ENCODE results near the gene RASA3. TPM values are rescaled to one million over a fixed set of nuclear protein-coding genes. Genes with fewer than 3 reads are reported as not detected.

The RASA3 gene
- total and polyA plus RNA-seq, 10 of the 15 experiments (the other 5 are each of a cell fraction or from before 2014, with no cell fraction given), result 0.79 to 33.9 (median 17.6) TPM

DNA sequence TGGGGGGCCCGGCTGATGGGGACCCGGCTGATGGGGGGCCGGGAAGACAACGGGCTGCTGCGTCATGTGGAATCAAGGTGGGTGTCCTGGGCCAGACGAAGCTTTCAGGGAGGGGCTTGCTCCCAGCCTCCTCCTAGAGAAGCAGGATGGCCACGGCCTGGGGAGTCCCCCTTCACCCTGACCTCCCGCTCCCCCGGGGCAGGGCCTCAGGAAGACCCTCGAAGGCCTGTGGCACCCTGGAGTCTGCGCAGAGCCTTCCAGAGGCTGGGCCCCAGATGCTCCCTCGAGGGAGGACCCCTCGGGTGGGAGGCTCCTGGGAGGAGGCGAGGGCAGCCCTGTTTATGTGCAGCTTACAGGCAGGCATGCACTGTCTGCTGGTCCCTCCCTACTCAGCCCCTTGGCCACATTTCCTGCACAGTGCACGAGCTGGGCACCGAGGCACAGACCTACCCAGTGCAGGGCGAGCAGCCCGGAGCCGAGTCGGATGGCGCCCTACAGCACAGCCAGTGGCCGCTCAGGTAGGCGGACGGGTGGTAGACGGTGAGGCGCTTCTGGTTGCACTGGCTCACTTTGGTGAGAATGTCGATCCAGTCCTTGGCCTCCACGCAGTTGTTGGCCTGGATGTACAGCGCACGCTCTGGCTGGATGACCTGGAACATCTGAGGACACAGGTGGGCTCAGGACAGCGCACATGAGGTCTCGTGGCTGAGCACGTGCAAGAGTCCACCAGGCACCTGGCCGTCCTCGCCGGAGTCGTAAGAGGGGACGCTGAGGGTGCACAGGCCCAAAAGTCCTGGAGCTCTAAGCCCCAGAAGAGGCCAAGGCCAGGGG, 136.1 kb downstream of the RASA3 start:
- Histone ChIP-seq H3K36me3 (ENCODE audit: control insufficient read depth in 2 of 2, insufficient read depth in 2 of 2, low read length in 1 of 2) (peaks cover 2 to 7% of the 10 kb centered on the region in 2 experiments; a peak in 3 of 4 replicates), H2AFZ (ENCODE audit: control insufficient read depth, low read depth, low read length) (no peak overlapping the region), H3K79me2 (ENCODE audit: control insufficient read depth, insufficient read depth, low read length) (no peaks in the 10 kb centered on the region), H3K9me3 (replicated peaks; ENCODE audit: control insufficient read depth, insufficient read depth, low read length) (no peaks in the 10 kb centered on the region), H3K4me1 (ENCODE audit: control insufficient read depth, insufficient read depth, low read length) (no peaks in the 10 kb centered on the region), H3K9ac (ENCODE audit: control insufficient read depth, insufficient read depth, low read length) (no peak overlapping the region), H3K27ac (ENCODE audit: control insufficient read depth, insufficient read depth) (no peak overlapping the region), H3K4me3 (no peak overlapping the region), H4K20me1 (ENCODE audit: control insufficient read depth, insufficient read depth) (no peaks in the 10 kb centered on the region), H3K27me3 (replicated peaks in 1 of 2; ENCODE audit: control insufficient read depth in 2 of 2, insufficient read depth in 2 of 2, low read length in 1 of 2) (no peaks in the 10 kb centered on the region), H3K4me2 (ENCODE audit: control insufficient read depth, insufficient read depth) (no peak overlapping the region)
- FAIRE-seq, result no peak
- RAD21 ChIA-PET (ENCODE audit: unreplicated experiment), result no interaction called here
- WGBS (ENCODE audit: insufficient coverage, insufficient replicate concordance, low lambda C conversion rate, missing lambda C conversion rate), result 90% methylated on average over 33 of the region's 38 CpGs
- intact Hi-C loops (cut with micrococcal nuclease; ENCODE audit: unreplicated experiment) (no loop called here), in situ Hi-C loops (cut with MboI) (no loop called here)
- ATAC-seq, result peak; percentile 21
- no TSS peak for BruUV-seq (replicated peaks)
- SMC1A ChIA-PET (ENCODE audit: uncharacterized antibody, unreplicated experiment), result no interaction called here
- POLR2A ChIA-PET, result no interaction called here
- CTCF ChIA-PET, result no interaction called here
- DNase-seq (ENCODE audit: low read depth, low spot score), result no peak
- no peak for TF ChIP-seq STAT1 (conservative IDR thresholded peaks at IDR 0.05)
- no peak for TF ChIP-seq ZBTB11 (CRISPR knock-in tag; IDR thresholded peaks at IDR 0.05)
- no peak for TF ChIP-seq CBX5 (IDR thresholded peaks at IDR 0.05; ENCODE audit: low read depth)
- no peak for TF ChIP-seq FOXM1 (IDR thresholded peaks at IDR 0.05; ENCODE audit: low read depth, low read length)
- no peak for TF ChIP-seq EED (IDR thresholded peaks at IDR 0.05; ENCODE audit: low read depth)
- no peak for TF ChIP-seq DPF2 (IDR thresholded peaks at IDR 0.05)
- no peak for TF ChIP-seq ZZZ3 (IDR thresholded peaks at IDR 0.05; ENCODE audit: control insufficient read depth, insufficient read length, low read depth)
- TF ChIP-seq CHD1 (IDR thresholded peaks at IDR 0.05; ENCODE audit: low read depth, low read length), result no peak
- TF ChIP-seq ZNF217 (IDR thresholded peaks at IDR 0.05), result no peak
- no peak for TF ChIP-seq SRF (IDR thresholded peaks at IDR 0.05; ENCODE audit: low read depth in 2 of 2, low read length in 2 of 2)
- TF ChIP-seq MEF2B (IDR thresholded peaks at IDR 0.05; ENCODE audit: partially characterized antibody, poor library complexity, severe bottlenecking), result no peak
- no peak for TF ChIP-seq BRCA1 (IDR thresholded peaks at IDR 0.05; ENCODE audit: low read depth, low read length)
- TF ChIP-seq RBBP5 (conservative IDR thresholded peaks at IDR 0.05), result no peak
- no peak for TF ChIP-seq EZH2 (IDR thresholded peaks at IDR 0.05; ENCODE audit: borderline replicate concordance, control insufficient read depth, low read depth, low read length)
- TF ChIP-seq, protein P1, sequence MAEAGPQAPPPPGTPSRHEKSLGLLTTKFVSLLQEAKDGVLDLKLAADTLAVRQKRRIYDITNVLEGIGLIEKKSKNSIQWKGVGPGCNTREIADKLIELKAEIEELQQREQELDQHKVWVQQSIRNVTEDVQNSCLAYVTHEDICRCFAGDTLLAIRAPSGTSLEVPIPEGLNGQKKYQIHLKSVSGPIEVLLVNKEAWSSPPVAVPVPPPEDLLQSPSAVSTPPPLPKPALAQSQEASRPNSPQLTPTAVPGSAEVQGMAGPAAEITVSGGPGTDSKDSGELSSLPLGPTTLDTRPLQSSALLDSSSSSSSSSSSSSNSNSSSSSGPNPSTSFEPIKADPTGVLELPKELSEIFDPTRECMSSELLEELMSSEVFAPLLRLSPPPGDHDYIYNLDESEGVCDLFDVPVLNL (IDR thresholded peaks at IDR 0.05; ENCODE audit: low read depth, low read length), result no peak
- TF ChIP-seq, protein P2, sequence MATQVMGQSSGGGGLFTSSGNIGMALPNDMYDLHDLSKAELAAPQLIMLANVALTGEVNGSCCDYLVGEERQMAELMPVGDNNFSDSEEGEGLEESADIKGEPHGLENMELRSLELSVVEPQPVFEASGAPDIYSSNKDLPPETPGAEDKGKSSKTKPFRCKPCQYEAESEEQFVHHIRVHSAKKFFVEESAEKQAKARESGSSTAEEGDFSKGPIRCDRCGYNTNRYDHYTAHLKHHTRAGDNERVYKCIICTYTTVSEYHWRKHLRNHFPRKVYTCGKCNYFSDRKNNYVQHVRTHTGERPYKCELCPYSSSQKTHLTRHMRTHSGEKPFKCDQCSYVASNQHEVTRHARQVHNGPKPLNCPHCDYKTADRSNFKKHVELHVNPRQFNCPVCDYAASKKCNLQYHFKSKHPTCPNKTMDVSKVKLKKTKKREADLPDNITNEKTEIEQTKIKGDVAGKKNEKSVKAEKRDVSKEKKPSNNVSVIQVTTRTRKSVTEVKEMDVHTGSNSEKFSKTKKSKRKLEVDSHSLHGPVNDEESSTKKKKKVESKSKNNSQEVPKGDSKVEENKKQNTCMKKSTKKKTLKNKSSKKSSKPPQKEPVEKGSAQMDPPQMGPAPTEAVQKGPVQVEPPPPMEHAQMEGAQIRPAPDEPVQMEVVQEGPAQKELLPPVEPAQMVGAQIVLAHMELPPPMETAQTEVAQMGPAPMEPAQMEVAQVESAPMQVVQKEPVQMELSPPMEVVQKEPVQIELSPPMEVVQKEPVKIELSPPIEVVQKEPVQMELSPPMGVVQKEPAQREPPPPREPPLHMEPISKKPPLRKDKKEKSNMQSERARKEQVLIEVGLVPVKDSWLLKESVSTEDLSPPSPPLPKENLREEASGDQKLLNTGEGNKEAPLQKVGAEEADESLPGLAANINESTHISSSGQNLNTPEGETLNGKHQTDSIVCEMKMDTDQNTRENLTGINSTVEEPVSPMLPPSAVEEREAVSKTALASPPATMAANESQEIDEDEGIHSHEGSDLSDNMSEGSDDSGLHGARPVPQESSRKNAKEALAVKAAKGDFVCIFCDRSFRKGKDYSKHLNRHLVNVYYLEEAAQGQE (IDR thresholded peaks at IDR 0.05; ENCODE audit: low read depth, low read length), result no peak

Measured in GM12878 (cell line).